ENCODE data around the gene NFATC1. TPM values are rescaled to one million over a fixed set of nuclear protein-coding genes. Genes with fewer than 3 reads are reported as not detected.

Gene NFATC1
- total RNA-seq, 1 donor from 2014 or later: 35.4 TPM

DNA sequence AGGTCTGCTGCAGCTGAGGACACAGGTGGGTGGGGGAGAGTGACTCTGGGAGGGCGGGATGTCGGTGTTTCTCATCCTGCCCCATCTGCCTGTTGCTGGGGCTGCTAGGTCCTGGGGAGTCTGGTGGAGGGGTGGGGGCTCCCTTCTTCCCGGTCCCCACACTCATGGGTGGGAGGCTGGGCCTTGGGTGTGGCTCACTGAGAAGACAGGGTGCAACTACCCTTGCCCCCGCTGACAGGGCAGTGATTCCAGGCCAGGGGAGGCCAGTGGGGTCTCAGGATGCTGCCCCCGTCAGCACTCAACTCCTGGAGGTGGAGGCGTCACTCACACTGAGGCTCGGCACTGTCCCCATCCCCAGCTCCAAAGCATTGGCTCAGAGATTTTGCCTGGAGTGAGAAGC is 7.7 kb upstream of the NFATC1 start:
- DNase-seq (ENCODE audit: low spot score): peak; percentile 78

DNA sequence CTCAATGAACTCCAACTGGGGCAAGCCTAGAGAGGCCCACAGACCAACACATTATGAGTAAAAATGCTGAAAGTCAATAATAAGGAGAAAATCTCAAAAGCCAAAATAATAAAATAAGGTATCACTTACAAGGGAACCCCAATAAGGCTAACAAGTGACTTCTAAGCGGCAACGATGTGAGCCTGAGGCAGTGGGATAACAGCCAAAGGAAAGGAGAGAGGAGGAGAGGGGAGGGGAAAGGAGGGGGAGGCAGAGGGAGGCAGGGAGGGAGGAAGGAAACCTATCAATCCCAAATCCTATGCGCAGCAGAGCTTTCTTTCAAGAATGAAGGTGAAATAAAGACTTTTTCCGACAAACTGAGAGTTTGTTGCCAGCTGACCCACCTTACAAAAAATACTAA is 6.0 kb upstream of the NFATC1 start:
- no peak for DNase-seq (ENCODE audit: low spot score)

DNA sequence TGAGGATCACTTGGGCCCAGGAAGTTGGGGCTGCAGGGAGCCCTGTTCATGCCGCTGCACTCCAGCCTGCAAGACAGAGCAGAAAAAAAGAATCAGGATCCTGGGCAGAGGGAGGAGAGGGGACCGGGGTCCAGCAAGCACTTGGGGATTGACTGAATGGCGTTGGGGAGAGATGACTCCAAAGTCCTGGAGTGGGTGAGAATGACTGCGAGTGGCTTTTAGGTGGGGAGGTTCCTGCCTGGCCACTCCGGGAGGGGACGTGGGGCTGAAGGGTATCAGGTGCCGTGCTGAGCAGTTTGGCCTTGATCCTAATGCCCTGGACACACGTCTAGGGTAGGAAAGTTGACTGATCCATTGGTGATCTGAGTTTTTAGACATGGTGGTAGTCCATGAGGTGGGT is 3.5 kb upstream of the NFATC1 start:
- DNase-seq (ENCODE audit: low spot score): no peak

DNA sequence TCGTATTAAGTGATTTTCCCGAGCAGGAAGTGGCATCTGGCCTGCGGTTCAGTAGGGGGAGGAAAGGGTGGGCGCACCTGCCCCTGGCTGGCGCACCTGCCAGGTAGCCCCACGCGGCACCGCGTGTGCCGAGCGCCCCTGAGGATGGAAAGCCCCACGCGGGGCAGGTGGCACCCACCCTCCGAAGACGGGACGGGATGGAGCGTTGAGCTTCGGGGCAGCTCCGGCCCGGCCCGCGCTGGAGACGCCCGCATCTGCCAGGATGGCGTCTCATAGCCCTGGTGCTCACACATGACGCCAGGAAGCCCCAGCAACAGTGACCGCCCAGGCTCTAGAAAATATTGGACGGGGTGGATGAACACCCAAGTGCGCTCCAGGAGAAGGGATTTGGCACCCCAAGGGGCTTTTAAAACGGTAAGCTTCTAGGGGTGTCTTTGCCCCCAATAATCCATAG is 2.5 kb upstream of the NFATC1 start:
- no peak for DNase-seq (ENCODE audit: low spot score)

DNA sequence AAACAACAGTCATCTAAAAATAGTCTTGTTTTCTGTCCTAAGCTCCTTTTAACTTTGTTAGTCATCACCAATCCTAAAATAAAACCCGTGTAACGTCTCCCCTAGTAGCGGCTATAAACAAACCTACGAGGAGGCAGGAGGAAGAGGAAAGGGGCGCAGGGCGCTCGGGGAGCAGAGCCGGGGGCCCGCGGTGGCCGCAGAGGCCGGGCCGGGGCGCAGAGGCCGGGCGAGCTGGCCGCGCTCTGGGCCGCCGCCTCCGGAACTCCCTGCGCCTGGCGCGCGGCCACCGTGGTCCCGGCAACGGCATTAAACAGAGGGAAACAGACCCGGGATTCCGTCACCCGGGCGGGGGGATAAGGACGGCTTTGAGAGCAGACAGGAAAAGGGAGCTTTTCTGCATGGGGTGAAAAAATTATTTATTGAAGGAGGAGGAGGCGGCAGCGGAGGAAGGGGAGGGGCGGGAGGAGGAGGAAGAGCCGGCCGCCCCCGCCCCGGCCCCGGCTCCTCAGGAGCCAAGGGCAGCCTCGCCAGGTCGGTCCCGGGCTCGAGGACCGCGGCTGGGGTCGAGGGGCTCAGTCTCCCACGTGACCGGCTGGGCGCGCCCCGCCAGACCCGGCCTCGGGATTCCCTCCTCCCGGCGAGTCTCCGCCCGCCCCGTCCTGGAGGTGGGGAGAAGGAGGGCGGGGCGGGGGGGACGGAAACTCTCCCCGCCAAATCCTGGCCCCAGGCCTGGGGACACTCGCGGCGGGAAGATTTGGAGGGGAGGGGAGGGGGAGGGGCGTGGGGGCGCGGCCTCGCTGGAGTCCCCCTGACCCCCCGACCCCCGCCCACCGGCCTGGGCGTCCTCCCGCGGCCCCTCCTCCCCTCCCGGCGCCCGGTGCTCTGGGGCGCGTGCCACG is 1.8 kb upstream of the NFATC1 start:
- peak; percentile 96 for DNase-seq (ENCODE audit: low spot score)

DNA sequence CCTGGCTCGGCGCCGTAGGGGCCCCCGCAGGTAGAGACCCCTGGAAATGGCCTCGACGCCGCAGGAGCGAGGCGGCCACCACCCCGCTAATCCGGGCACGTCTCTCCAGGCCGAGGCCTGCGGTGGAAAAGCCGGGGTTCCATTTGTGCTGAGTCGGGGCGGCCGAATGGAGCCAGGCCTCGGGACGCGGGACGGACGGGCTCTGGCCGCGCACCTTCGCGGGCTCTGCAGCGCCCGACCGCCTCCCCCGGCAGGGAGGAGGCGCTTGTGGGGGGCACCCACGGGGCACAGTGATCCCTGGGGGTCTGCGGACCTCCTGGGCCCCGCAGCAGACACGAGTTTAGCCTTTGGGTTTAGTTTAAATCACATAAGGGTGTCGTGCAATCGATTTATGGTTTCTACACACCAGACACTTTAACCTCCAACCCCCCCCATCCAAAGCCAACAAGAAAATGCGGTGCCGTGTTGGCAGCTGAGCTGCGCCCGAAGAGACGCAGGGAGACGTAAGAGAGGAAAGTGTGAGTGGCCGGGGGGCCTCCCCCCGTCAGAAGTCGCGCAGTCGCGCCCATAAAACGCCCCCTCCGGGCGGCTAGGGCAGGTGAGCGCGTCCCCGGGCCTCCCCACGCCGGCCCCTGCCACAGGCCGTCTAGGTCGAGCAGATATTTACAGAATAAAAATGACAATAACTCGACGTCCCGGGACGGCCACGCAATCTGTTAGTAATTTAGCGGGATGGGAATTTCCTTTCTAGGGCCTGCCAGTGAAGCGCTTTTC is 1.0 kb upstream of the NFATC1 start:
- no peak for DNase-seq (ENCODE audit: low spot score)

DNA sequence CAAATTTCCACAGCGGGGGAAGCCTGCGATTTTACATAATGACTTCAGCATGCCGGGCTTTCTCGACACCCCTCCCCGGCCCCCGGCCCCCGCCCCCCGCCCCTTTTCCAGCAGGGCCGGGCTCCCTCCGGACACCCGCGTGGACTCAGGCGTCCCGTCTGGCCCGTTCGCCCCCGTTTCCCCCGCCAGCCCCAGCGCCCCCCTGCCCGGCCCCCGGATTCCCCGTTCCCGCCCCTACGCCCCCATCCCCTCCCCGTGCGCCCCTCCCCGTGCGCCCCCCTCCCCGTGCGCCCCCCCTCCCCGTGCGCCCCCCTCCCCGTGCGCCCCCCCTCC is 456 bp upstream of the NFATC1 start:
- DNase-seq (ENCODE audit: low spot score): no peak

DNA sequence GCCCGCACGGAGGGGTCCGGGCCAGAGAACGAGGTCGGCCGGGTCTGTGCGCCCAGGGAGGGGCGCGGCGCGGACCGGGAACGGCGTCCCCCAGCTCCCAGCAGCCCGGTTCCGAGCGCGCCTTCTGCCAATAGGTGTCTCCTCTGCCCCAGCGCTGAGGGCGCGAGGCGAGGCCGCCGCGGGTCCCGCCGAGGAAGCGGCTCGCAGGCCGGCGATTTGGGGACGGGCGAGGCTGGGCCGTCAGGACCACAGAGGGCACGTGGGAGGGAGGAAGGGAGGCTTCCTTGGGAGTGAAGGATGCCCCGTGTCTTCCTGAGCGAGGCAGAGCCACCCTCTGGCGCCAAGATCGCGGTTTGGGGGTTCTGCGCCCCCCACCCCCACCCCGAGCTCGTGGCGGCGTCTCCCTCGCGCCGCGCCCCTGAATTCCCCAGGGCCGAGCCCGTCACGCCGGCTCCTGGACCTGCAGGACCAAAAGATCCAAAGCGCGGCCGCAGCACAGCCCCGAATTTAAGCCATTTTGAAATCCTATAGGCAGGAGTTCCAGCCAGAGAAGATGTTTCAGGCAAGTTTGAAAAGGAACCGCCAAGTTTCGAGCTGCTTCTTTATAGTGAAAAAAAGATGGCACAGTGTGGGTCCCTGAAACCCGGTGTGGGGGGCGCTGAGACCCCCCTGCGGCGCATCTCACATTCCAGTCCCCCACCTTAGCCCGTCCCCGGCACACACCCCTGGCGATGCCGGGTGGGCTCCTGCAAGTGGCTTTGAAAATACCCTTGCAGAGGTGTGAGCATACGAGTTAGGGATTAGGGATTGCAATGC is 909 bp downstream of the NFATC1 start:
- DNase-seq (ENCODE audit: low spot score): no peak

DNA sequence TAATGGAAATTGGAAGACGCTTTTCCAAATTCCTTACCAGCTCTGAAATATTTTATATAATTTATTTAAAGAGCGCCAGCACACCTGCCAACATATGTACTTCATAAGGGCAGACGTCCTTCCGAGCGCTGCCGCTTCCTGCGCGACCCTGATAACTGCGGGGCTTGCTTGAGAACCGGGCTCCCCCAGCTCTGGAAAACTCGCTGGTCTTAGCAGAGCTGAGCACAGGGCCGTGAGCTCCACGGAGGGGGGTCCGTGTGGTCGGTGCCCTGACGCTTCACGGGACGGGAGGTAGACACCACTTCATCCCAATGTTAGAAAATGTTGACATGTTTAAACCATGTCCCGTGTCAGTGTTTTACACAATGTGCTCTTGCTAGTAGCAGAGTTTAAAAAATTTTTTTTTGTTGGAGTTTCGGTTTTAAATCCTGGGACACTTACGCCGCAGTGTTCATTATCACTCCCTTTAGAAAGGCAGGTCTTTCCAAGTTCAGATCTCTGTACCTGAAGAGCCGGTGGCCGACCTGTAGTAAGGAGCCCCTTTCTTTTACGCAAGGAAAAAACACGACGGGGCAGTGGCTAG is 1.6 kb downstream of the NFATC1 start:
- no peak for DNase-seq (ENCODE audit: low spot score)

DNA sequence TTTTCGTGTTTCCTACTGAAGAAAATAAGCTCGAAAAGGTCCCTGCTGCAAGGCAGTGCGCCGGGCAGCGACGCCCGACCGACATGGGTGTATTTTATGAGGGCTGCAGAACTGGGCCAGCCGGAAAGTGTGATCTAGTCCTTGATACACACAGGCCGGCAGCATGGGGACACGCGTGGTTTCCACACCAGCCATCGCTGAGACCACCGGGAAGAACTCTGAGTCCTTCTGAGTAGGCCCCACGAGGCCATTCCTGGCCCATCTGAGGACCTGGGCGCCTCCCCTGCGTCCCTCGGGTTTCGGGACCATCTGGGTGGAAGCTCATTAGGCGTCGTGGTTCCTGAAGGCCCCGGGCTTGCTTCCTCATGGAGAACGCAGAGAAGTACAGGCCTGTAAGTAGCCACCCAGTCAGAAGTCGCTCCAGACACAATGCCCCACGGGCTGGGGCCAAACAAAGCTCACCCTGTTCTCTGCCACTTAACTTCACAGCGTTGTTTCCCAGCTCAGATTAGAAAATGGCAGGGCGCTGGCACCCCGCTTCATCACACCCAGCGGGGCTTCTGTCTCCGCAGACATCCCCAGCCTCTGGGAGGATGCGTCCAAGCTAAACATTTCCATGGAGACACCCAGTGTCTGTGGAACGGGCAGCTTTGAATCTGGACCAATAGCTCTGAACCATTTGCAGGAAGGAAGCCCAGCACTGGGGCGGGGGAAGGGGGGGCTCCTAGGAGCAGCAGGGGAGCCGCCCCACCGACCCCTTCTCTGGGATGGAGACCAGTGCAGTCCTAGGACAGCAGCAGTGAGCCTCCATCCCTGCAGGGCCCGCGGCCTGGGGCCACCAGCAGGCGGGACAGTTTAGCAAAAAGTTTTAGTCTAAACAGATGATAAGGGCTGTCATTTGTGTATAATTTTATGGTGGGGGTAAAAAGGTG is 2.4 kb downstream of the NFATC1 start:
- DNase-seq (ENCODE audit: low spot score): no peak

DNA sequence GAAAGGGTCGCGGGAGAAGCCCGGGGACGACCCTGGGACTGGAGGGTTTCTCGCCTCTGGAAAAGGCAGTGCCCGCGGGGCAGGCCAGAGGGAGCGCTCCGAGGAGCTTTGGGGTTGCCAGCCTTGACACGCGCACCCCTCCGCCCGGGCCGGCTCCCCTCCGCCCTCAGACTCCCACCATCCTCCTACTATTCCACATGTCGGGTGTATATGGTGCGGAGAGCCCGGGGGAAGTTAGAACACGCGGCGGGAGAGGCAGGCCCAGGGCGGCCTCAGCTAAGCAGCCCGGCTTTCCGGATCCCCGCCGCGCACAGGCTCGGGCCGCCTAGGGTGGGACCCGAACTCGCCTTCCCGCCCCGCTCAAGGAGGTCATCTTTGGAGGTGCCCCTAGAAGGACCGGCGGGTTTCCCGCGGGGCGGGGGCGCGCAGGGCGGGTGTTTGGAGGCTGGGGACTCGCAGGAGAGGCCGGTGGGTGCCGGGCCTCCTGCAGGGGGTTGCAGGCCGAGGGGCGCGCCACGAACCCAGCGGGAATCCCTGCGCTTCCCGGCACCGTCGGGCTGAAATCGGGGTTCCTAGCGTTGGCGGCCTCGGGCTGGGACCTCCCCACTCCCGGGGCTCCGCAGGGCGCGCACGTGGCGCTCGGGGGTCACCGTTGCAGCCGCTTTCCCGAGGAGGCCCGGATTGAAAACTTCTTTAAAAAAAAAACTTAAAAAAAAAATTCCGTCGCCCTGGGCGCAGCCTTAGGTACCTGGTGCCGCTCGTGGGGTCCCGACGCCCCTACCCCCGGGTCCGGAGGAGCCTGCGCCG is 3.7 kb downstream of the NFATC1 start:
- DNase-seq (ENCODE audit: low spot score): no peak

DNA sequence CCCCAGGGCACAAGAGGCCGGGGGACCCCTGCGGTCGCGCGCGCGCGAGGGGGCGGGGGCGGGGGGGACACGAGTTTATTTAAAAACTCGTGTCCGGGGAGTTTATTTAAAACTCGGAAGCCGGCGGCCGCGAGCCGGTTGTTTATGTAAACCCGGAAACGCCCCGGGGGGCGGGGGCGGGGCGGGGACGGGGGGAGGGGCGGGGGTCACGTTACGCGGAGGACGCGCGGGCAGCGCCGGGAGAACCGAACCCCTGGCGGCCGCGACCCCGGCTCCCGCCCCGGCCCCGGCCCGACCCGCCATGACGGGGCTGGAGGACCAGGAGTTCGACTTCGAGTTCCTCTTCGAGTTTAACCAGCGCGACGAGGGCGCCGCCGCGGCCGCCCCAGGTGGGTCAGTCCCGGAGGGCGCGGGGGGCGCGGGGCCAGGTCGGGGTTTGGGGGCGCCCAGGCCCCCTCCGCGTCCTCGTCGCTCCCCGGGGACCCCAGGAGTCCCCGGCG is 4.4 kb downstream of the NFATC1 start:
- DNase-seq (ENCODE audit: low spot score): no peak

DNA sequence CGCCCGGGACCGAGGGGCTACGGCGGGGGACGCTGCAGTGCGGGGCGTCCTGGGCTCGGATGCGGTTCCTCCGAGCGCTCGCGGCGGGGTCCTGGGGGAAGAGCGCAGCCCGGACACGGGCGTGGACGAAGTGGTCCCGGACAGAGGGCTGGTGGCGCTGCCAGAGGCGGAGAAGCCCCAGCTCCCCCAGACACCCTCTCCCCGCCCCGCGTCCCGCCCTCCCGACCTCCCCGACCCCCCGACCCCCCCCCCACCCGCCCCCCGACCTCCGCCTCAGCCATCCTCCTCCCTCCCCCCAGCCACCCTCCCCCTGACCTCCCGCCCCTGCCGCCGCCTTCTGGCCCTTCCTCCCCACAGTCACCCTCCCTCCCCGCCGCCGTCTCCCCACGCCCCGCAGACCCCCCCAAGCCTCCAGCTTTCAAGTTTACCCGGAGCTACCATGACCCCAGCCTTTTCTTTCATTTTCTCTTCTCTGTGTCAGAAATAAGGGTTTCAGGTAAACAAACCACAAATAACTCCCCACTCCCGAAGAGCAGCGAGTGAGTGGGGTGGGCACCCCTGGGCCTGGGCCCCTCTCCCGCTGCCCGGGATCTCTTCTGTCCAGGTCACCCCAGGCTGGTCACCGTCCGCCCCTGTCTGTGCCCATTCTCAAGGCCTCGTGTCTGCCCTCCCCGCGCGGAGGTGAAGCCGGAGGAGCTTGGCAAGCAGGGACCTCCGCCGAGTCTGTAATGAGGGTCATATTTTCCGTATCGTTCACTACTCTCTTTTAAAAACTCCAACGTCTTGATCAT is 5.1 kb downstream of the NFATC1 start:
- DNase-seq (ENCODE audit: low spot score): no peak

DNA sequence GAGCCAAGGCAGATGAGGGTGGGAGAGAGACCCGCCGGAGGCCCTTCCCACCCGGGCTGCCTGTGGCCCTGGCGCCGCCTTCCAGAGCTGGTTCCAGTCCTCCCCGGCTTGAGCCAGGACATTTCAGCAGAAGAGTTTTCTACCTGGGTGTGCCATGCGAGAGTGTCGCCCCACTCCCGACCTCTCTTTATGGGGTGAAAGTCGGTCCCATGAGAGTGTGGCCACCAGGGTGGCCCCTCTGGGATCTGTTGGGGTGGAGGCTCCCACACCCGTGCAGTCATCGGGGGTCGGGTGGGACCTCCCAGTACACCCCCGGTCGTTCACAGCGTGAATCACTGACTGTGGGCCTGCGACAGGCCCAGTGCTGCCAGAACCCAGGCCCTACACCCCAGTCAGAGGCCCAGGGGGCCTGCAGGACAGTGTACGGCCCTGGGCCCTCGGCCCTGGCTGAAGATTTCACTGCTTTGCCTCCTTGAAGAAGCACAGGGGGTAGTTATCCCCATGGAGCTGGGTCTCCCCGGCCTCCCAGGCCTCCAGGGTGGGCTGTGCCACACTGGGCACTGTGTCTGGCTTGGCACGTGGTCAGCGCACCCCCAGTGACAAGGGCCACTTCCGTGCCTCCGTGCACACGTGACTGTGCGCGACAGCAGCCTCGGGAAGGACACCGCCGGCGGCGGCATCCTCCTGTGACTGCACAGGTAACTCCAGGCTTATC is 5.9 kb downstream of the NFATC1 start:
- no peak for DNase-seq (ENCODE audit: low spot score)

DNA sequence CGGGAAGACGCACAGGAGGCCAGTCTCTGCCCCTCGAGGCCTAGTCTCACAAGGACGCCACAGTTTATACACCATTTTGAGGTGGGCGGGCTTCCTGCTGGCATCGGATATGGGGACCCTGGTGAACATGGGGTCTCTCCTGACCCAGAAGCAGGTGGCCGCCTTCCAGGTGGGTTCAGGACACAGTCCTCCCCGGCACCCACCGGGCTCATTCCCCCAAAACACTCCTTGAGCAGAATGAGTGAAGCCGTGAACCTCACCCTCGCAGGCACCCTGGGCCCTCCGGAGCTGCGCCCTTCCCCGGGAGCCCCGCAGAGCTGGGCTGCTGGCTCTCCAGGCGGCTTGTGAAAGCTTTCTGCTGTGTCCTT is 6.5 kb downstream of the NFATC1 start:
- no peak for DNase-seq (ENCODE audit: low spot score)

DNA sequence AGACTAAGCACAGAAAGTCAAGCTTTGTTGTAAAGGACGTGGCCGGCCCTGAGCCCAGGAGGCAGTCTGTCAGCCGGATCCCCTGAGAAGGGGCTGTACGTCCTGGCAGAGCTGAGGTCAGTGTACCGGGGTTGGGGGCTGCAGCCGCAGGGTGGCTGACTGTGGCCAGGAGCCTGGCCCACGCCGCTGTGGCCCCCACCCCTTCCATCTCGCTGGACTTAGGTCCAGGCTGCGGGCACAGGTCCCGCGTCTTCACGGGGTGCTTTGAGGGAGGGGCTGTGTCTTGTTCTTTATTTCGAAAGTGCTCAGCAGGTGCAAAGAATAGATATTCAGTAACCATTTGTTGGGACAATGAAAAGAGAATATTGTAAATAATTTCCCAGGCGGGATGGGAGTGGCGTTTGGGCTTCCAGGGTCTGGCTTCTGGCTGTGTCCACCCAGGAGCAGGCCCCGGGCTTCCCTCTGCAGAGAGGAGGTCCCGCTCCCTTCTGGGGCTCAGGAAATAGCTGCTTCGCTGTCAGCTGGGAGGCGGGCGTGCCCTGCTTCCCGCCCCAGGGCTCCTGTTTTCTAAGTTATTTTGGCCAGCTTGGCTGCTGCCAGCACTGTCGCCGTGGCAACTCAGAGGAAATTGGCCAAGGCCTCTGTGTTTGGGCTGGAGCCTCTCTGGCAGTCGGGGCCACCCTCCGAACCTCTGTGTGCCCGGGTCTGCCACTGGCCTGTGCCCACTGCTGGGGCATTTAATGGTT is 7.4 kb downstream of the NFATC1 start:
- no peak for DNase-seq (ENCODE audit: low spot score)

Measured in mesenteric fat pad (tissue), 1 donor.